GM21367 (cell line): Measurements from ENCODE around the gene KRTAP4-6.
"Not testable (repeated sequence)": the region's sequence is repeated elsewhere in the genome, so short reads cannot be mapped to it uniquely, and the experiment has no call there.

ENCODE experiments used
- ATAC-seq: cut with Tn5 transposase; IDR thresholded peaks from one replicate; pipeline ENCODE4 v1.9.1; 2021; ENCODE audit not compliant: unreplicated experiment

Gene KRTAP4-6

DNA sequence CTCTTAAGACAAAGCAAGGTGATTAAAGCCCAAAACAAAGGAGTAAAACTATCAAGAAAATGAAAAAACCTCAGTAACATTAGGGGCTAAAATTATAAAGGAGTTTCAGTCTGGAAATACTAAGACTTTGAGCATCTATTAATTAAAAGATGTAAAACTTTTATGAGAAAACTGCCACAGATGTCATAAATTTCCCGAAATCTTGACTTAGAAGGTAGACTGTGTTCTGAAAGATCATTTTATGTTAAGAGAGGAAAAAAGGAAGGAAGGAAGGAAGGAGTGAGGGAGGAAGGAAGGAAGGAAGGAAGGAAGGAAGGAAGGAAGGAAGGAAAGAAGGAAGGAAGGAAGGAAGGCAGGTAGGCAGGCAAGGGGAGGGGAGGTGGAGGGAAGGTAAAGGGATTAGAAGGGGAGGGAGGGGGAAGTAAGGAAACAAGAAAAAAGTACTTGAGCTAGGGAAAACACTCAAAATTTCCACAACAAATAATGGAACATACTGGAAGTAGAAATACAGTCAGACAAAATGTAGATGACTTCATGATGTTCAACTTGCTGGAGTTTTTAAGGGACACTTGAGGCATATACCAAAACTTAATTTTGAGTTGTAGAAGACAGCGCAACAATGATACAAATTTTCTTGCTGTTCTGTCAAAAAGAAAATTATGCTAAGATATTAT is 7.3 kb upstream of the KRTAP4-6 start:
- no peak for ATAC-seq

DNA sequence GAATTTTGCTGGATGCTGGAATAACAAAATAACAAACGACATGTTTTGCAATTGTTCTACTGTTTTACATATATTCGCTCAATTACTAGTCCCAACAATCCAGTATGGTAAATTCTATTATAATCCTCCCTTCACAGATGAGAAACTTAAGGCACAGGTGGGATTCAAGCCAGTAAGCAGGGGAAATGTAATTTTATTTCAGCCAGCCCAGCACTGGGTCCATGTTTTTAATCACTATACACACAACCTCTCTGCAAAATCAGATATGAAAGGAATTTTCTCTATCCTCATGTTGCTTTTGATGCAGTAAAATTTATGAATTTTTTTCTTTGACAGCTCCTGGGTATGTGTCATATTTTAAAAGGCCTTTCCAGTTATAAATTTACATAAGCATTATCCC is 4.9 kb upstream of the KRTAP4-6 start:
- ATAC-seq = no peak

DNA sequence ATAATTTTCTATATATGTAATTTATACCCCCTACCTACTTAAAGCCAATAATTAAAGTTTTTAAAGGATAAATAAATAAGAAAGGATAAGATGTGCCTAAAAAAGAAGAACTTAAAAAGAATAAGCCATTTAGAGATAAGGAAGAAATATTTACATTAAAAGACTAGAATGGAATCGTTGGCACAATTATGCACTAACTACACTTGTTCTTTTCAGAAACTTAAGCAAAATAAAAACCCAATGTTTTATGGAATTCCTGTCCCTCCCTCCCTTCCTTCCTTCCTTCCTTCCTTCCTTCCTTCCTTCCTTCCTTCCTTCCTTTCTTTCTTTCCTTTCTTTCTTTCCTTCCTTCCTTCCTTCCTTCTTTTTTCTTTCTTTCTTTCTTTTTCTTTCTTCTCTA is 4.5 kb upstream of the KRTAP4-6 start:
- ATAC-seq = no peak

DNA sequence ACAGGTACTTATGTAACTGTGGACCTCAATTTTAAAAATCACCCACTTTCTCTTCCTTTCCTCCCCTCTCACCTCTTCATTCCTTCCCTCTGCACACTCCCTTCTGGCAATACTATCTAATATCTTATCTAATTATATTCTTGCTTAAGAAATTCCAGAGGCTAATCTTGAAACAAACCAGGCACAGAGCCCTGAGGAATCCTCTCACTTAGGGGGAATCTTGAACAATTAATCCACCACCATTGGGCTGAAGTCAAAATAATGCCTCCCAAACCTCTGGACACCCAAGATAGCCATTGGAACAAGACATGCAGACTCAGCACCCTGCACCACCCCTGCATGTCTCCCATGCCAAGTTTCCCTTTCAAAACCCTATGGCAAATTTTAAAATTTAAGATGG is 1.0 kb upstream of the KRTAP4-6 start:
- ATAC-seq = no peak

DNA sequence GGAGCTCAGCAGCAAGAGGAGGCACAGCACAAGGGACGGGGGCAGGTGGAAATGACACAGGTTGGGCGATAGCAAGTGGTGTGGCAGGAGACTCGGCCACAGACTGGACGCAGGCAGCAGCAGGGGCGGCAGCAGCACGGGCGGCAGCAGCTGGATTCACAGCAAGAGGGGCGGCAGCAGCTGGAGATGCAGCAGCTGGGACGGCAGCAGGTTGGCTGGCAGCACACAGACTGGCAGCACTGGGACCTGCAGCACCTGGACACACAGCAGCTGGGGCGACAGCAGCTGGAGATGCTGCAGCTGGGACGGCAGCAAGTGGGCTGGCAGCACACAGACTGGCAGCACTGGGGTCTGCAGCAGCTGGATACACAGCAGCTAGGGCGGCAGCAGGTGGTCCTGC is 479 bp downstream of the KRTAP4-6 start:
- not testable (repeated sequence) for ATAC-seq

DNA sequence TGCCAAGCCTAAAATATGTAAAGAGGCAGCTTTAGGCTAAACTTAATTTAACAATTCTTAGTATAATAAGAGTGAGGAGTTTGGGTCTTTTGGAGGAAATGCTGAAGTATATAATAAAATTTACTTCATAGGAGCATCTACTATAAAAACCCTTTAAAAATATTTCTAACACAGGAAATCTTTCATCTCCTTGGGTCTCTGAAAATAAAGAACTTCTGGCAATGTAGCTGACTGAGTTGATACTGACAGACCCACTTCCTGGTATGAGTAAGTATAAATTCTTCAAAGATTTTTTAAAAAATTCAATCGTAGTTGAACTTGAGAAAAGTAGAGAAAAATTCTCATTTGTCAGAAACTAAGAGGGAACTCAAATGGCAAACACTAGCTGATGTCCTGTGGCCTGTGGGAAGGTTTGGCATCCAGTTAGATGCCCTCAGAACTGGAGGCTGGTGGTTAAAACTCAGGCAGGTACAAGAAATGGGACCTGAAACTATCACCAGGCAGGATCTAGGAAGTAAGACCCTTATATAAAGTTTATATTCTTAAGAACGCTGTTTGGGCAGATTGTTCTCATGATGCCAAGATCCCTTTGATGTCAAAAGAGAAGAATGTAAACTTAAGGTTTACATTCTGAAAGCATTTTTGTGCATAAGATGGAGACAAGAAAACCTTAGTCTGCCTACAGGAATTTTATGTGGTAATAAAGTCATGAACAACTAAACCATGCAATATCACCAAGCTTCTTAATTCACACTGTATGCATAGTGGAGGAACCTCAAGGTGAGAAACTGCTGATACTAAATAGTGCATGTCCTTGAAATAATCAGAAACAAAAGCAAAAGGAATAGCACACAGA is 6.2 kb downstream of the KRTAP4-6 start:
- ATAC-seq = no peak

DNA sequence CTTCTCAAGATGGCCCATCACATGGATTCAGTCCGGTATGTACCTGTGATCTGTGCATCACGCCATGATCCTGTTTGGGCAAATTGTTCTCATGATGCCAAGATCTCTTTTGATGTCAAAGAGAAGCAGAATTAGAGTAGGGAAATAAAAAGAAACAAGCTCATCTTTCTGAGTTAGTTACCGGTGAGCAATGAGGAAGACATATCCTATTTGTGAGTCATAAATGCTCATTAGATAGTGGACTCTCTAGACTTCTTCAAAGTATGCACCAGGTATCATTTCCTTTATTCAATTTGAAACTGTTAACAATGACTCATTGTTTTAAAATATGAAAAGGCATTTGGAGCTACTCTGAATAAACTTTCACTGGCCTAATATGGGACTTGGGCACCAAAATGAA is 8.4 kb downstream of the KRTAP4-6 start:
- ATAC-seq = no peak

DNA sequence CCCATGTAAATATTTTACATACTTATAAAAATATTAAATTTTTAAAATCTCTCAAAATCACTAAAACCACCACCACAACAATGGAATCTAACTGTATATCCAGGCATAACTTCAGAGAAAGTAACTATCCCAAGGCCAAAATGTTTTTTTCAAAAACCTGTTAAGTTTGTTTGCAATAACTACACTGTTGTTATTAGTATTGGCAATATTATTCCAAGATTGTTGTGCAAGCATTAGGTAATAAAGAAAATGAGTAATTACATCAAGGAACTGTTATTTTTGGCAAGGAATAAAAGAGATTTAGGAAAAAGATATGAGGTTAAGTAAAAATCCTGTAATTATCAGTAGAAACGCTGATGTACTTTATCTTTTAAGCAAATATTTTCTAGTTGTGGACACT is 13.0 kb downstream of the KRTAP4-6 start:
- ATAC-seq = no peak

DNA sequence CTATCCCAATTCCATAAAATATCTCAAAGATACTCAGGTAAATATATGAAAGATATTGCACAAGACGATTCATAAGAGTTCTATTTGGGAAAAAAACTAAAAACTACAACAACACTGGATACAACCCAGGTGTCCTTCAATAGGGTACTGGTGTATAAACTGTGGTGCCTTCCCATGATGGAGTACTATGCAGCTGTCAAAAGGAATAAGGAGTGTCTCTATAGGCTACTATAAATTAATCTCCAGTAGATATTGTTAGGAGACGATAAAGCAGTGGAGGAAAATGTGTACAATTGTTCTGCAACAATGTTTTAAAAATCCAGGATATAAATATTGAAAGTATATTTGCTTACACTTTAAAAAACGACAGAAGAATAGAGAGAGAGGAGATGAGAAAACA is 13.9 kb downstream of the KRTAP4-6 start:
- ATAC-seq = no peak

DNA sequence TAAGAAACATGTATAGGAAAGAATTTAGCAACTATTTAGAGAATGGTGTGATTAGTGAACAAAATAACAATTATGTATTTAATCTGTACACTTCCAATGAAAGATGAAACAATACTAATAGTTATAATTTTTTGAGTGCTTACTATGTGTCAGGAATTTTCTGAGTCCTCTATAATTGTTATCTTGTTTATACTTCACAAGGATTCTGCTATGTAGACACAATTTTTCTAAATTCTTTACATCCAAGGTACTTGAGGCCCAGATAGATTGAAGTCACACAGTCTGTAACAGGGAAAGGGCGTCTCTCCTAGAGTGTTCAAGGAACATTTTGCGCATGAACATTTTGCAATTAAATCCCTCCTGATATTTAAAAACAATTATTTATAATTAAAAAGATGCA is 15.3 kb downstream of the KRTAP4-6 start:
- no peak for ATAC-seq

DNA sequence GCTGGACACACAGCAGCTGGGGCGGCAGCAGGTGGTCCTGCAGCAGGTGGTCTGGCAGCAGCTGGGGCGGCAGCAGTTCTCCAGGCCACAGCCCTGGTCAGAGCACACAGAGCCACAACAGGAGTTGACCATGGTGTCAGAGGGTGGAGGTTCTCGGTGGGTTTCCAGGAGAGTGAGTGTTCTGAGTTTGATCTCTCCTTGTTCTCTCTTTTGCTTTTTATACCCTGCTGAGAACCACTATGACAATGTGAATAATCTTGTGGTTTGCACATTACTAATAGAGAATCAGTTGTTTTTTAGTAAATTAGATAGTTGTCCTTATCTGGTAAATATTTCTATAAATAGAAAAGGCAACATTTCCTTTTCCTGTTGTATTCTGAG is 16.4 kb downstream of the KRTAP4-6 start, which contains the start of gene KRTAP4-12:
KRTAP4-12 (minus strand) TSS at position 192 of the 381 bp plus-strand sequence; CDS start at position 132, 60 bp downstream.
- ATAC-seq = not testable (repeated sequence)

DNA sequence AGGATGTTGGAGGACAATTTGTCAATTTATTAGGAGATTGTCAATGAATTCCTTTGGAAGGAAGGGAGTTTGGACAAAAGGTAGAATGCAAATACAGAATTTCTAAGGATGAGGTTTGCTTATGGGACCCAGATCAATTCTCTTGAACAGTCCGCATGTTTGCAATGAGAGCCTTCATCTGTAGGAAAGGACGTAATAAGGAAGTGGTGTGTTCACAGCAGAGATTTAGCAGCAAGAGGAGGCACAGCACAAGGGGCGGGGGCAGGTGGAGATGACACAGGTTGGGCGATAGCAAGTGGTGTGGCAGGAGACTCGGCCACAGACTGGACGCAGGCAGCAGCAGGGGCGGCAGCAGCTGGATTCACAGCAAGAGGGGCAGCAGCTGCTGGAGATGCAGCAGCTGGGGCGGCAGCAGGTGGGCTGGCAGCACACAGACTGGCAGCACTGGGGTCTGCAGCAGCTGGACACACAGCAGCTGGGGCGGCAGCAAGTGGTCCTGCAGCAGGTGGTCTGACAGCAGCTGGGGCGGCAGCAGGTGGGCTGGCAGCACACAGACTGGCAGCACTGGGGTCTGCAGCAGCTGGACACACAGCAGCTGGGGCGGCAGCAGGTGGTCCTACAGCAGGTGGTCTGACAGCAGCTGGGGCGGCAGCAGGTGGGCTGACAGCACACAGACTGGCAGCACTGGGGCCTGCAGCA is 16.9 kb downstream of the KRTAP4-6 start:
- ATAC-seq = not testable (repeated sequence)

DNA sequence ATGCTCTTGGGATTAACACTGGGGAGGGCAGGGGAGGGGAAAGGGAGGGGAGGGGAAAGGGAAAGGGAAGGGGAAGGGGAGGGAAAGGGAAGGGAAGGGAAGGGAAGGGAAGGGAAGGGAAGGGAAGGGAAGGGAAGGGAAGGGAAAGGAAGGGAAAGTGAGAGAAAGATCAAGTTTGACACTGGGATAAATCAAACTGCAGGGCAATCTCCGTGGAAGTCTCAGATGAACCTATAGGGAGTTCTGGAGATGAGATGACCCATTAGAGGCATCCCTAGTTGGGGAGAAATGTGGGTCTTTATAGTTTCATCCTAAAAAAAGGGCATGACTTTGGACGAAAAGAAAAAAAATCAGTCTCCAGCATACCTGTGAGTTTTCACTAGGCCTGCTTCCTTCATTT is 18.6 kb downstream of the KRTAP4-6 start:
- ATAC-seq = no peak

DNA sequence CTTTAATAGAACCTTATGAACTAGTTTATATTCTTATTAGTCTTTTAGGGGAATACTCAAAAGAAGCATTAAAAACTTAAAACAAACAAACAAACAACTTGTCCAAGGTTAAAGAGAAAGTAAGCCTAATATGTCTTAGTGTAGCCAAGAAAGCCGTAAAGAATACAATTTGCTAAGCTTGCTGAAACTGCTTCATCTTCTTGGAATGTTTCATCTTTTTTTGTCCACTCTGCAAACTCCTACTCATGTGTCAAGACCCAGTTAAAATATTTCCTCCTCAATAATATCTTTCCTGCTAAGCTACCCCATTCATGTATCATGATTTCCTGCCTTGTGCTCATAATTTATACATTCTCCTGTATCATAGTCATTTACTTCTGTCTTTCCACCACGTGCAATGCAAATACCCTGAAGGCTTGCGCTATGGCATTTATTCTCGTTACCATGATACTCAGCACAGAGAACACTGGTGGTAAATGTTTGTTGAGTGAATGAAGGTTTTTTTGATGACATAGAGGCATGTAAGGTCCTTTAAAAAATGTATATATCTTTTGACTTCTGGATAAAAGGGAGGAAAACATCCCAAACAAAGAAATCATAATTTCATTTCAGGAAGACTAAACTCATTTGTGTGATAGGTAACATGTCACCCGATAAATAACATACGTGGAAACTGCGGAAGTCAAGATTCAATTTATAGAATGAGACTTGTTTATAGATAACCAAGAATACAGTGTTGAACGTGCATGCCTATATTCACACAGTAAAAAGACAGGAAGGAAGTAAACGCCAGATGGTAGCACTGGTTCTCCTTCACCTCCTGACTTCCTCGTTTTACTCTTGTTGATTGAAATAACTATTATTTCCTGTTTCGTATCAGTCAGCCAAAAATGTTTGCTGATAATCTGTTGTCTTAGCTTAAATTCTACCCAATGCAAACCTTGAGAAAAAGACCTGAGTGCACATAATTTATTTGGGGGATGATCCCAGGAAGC is 20.4 kb downstream of the KRTAP4-6 start:
- not testable (repeated sequence) for ATAC-seq

DNA sequence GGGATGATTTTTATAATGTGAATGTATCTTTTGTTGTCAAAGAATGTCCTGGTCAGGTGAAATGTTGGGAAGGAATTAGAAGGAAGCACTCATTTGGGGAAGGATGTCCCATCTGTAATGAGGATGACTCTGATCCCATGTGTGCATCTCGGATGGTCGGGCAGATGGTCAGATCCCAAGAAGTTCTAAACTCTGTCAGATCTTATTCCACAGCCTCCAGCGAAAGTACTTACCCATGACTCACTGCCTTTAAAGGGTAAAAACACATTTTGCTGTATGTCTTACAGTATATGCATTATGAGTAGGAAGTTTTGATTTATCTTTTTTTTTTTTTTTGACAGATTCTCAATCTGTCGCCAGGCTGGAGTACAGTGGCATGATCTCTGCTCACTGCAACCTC is 21.6 kb downstream of the KRTAP4-6 start:
- ATAC-seq = no peak

DNA sequence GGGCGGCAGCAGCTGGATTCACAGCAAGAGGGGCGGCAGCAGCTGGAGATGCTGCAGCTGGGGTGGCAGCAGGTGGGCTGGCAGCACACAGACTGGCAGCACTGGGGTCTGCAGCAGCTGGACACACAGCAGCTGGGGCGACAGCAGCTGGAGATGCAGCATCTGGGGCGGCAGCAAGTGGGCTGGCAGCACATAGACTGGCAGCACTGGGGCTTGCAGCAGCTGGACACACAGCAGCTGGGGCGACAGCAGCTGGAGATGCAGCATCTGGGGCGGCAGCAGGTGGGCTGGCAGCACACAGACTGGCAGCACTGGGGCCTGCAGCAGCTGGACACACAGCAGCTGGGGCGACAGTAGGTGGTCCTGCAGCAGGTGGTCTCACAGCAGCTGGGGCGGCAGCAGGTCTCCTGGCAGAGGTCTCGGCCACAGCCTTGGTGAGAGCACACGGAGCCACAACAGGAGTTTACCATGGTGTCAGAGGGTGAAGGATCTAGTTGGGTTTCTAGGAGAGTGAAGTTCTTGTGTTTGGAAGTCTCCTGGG is 22.4 kb downstream of the KRTAP4-6 start, which contains the start of gene KRTAP4-11:
KRTAP4-11 (minus strand) TSS at position 528 of the 541 bp plus-strand sequence; CDS start at position 470, 58 bp downstream.
- not testable (repeated sequence) for ATAC-seq

DNA sequence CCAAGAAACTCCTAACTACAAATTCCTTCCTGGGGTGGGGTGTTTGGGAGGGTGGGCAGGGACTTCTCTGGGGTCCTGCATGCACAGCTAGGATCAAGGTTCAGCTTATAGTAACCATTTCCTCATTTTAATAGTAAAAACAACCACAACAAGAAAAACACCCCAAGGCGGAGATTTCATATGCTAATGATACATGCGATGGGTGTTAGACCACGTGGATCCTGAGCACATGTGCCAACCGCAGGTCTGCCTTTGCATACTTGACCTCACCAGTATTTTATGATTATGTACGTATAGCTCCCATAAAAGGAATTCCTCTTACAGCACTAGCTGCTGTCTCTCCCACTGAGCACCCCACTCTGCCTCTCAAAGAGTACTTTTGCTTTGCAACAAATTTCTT is 24.0 kb downstream of the KRTAP4-6 start:
- no peak for ATAC-seq

DNA sequence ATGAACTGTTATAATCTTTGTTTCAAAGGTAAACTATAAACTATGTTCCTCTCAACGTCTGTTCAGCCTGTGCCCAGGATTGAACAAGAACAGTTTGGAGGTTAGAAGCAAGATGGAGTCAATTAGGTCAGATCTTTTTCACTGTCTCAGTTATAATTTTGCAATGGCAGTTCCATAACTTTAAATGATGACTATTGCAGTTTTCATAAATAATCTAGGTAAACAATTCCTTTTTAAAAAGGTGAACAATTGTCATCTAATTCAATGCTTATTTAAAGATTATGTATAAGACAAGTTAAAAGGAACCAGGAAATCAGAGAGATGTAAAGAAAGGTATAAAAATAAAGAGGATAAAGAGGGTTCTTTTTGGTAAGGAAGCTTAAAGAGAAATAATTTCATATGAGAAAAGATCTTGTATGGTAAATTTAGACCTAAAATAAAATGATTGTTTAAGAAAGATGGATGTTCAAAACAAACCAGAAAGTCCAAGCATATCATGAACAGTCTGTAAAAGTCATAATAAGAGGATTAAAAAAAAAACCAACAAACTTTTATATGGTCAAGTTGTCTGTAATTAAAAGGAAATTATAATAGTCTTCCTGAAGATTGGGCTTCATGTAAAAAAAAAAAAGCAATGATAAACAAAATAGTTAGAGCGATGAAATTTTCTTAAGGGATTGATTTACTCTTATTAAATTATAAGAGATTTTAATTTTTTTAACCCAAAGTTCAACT is 29.0 kb downstream of the KRTAP4-6 start:
- no peak for ATAC-seq

DNA sequence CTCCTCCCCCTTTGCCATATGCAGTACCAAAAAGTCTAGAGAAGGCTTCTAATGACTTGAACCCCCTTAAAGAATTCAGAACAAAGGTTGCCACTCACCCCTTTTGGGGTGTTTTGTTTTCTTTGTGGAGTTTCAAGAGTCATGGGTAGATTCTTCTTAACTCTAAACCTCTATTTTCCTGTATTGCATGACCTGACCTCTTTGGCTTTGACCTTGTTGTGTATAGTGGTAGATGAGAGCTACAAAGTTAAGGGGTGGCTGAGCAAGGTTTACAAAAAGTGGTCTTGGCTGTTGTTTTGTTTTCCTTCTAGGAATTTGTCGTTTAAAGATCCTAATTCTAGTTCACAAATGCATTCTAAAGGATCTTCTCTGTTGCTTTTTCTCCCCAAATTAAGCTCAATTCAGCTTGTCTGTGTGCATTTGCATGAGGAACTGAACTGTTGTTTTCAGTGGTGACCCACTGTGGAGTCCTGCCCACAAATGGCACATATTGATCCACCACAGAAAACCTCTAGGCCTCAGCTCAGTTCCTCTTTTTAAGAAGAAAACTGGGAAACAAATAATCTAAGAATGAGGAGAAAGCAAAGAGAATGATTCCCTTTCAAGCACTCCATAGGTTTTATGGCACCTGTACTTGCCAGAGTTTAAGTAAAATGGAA is 31.5 kb downstream of the KRTAP4-6 start:
- not testable (repeated sequence) for ATAC-seq
